ENCODE data around the gene NMB. TPM values are rescaled to one million over a fixed set of nuclear protein-coding genes. Genes with fewer than 3 reads are reported as not detected.

The NMB gene
- total and polyA plus RNA-seq, 2 experiments from 2014 or later = 18.1 to 22.0 TPM

DNA sequence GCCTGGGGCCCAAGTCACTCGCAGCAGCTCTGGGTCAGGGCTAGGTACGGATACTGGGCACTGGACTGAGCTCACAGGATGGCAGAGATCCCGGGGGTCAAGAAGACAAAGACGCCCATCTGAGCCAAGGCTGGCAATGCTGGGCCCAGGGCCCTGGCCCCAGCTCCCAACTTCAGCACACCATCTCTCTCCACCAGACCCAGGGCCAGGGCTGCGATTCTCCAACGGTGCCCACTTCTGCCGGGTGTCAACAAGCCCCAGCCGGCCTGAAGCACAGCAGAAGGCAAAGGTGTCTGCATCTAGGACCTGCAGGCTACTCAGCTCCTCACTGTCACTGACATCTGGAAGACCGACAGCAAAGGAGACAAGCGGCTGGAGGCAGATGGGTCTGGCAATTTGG, 12.5 kb downstream of the NMB start:
- Mint-ChIP-seq H3K4me3 (no peak overlapping the region), H3K27ac (no peak overlapping the region), H3K27me3 (ENCODE audit: insufficient read depth, low read depth, poor library complexity) (no peaks in the 10 kb centered on the region), H3K9me3 (no peaks in the 10 kb centered on the region), H3K4me1 (no peaks in the 10 kb centered on the region), H3K36me3 (ENCODE audit: low read depth) (peaks cover 81% of the 10 kb centered on the region)
- 0 out of 2 replicates have a peak, but pooled peaks cover 7% of the 10 kb centered on the region for H4K20me1 ChIP-seq (replicated peaks; ENCODE audit: insufficient read depth)
- no peaks in the 10 kb centered on the region for H3K4me1 ChIP-seq (ENCODE audit: insufficient read depth)
- H3K9me2 ChIP-seq (ENCODE audit: insufficient read depth) = no peaks in the 10 kb centered on the region
- no peaks in the 10 kb centered on the region for H3K27me3 ChIP-seq (ENCODE audit: insufficient read depth)
- no peak overlapping the region for H2AFZ ChIP-seq
- no peak overlapping the region for H3K4me2 ChIP-seq
- H3K36me3 ChIP-seq (ENCODE audit: insufficient read depth) = peaks cover 45% of the 10 kb centered on the region
- ATAC-seq (no peak), DNase-seq (ENCODE audit: low spot score) (no peak)
- H3K4me3 ChIP-seq = no peak overlapping the region
- no peak for TF ChIP-seq ZNF114 (CRISPR knock-in tag; IDR thresholded peaks at IDR 0.05)
- TF ChIP-seq STAT1 (IDR thresholded peaks at IDR 0.05; ENCODE audit: unreplicated experiment) = no peak
- no peak for TF ChIP-seq POLR2AphosphoS5 (IDR thresholded peaks at IDR 0.05; ENCODE audit: low read depth)
- TF ChIP-seq EZH2phosphoT487 (IDR thresholded peaks at IDR 0.05; ENCODE audit: unreplicated experiment) = no peak
- TF ChIP-seq, protein P1, sequence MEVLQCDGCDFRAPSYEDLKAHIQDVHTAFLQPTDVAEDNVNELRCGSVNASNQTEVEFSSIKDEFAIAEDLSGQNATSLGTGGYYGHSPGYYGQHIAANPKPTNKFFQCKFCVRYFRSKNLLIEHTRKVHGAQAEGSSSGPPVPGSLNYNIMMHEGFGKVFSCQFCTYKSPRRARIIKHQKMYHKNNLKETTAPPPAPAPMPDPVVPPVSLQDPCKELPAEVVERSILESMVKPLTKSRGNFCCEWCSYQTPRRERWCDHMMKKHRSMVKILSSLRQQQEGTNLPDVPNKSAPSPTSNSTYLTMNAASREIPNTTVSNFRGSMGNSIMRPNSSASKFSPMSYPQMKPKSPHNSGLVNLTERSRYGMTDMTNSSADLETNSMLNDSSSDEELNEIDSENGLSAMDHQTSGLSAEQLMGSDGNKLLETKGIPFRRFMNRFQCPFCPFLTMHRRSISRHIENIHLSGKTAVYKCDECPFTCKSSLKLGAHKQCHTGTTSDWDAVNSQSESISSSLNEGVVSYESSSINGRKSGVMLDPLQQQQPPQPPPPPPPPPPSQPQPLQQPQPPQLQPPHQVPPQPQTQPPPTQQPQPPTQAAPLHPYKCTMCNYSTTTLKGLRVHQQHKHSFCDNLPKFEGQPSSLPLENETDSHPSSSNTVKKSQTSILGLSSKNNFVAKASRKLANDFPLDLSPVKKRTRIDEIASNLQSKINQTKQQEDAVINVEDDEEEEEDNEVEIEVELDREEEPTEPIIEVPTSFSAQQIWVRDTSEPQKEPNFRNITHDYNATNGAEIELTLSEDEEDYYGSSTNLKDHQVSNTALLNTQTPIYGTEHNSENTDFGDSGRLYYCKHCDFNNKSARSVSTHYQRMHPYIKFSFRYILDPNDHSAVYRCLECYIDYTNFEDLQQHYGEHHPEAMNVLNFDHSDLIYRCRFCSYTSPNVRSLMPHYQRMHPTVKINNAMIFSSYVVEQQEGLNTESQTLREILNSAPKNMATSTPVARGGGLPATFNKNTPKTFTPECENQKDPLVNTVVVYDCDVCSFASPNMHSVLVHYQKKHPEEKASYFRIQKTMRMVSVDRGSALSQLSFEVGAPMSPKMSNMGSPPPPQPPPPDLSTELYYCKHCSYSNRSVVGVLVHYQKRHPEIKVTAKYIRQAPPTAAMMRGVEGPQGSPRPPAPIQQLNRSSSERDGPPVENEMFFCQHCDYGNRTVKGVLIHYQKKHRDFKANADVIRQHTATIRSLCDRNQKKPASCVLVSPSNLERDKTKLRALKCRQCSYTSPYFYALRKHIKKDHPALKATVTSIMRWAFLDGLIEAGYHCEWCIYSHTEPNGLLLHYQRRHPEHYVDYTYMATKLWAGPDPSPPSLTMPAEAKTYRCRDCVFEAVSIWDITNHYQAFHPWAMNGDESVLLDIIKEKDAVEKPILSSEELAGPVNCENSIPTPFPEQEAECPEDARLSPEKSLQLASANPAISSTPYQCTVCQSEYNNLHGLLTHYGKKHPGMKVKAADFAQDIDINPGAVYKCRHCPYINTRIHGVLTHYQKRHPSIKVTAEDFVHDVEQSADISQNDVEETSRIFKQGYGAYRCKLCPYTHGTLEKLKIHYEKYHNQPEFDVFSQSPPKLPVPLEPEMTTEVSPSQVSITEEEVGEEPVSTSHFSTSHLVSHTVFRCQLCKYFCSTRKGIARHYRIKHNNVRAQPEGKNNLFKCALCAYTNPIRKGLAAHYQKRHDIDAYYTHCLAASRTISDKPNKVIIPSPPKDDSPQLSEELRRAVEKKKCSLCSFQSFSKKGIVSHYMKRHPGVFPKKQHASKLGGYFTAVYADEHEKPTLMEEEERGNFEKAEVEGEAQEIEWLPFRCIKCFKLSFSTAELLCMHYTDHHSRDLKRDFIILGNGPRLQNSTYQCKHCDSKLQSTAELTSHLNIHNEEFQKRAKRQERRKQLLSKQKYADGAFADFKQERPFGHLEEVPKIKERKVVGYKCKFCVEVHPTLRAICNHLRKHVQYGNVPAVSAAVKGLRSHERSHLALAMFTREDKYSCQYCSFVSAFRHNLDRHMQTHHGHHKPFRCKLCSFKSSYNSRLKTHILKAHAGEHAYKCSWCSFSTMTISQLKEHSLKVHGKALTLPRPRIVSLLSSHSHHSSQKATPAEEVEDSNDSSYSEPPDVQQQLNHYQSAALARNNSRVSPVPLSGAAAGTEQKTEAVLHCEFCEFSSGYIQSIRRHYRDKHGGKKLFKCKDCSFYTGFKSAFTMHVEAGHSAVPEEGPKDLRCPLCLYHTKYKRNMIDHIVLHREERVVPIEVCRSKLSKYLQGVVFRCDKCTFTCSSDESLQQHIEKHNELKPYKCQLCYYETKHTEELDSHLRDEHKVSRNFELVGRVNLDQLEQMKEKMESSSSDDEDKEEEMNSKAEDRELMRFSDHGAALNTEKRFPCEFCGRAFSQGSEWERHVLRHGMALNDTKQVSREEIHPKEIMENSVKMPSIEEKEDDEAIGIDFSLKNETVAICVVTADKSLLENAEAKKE (CRISPR knock-in tag; IDR thresholded peaks at IDR 0.05) = no peak
- no peak for TF ChIP-seq CREB1 (CRISPR knock-in tag; IDR thresholded peaks at IDR 0.05; ENCODE audit: low read depth)
- TF ChIP-seq, protein P2, sequence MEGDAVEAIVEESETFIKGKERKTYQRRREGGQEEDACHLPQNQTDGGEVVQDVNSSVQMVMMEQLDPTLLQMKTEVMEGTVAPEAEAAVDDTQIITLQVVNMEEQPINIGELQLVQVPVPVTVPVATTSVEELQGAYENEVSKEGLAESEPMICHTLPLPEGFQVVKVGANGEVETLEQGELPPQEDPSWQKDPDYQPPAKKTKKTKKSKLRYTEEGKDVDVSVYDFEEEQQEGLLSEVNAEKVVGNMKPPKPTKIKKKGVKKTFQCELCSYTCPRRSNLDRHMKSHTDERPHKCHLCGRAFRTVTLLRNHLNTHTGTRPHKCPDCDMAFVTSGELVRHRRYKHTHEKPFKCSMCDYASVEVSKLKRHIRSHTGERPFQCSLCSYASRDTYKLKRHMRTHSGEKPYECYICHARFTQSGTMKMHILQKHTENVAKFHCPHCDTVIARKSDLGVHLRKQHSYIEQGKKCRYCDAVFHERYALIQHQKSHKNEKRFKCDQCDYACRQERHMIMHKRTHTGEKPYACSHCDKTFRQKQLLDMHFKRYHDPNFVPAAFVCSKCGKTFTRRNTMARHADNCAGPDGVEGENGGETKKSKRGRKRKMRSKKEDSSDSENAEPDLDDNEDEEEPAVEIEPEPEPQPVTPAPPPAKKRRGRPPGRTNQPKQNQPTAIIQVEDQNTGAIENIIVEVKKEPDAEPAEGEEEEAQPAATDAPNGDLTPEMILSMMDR (conservative IDR thresholded peaks at IDR 0.05; ENCODE audit: low read depth in 2 of 2) = no peak
- TF ChIP-seq, protein P3, sequence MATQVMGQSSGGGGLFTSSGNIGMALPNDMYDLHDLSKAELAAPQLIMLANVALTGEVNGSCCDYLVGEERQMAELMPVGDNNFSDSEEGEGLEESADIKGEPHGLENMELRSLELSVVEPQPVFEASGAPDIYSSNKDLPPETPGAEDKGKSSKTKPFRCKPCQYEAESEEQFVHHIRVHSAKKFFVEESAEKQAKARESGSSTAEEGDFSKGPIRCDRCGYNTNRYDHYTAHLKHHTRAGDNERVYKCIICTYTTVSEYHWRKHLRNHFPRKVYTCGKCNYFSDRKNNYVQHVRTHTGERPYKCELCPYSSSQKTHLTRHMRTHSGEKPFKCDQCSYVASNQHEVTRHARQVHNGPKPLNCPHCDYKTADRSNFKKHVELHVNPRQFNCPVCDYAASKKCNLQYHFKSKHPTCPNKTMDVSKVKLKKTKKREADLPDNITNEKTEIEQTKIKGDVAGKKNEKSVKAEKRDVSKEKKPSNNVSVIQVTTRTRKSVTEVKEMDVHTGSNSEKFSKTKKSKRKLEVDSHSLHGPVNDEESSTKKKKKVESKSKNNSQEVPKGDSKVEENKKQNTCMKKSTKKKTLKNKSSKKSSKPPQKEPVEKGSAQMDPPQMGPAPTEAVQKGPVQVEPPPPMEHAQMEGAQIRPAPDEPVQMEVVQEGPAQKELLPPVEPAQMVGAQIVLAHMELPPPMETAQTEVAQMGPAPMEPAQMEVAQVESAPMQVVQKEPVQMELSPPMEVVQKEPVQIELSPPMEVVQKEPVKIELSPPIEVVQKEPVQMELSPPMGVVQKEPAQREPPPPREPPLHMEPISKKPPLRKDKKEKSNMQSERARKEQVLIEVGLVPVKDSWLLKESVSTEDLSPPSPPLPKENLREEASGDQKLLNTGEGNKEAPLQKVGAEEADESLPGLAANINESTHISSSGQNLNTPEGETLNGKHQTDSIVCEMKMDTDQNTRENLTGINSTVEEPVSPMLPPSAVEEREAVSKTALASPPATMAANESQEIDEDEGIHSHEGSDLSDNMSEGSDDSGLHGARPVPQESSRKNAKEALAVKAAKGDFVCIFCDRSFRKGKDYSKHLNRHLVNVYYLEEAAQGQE (IDR thresholded peaks at IDR 0.05; ENCODE audit: unreplicated experiment) = no peak
- no peak for TF ChIP-seq NANOG (IDR thresholded peaks at IDR 0.05; ENCODE audit: borderline replicate concordance)
- no peak for TF ChIP-seq EZH2 (IDR thresholded peaks at IDR 0.05; ENCODE audit: low read depth, unreplicated experiment)
- TF ChIP-seq JUNB (IDR thresholded peaks at IDR 0.05; ENCODE audit: unreplicated experiment) = no peak
- TF ChIP-seq ZNF331 (CRISPR knock-in tag; IDR thresholded peaks at IDR 0.05; ENCODE audit: low read depth) = no peak
- TF ChIP-seq, protein P4, sequence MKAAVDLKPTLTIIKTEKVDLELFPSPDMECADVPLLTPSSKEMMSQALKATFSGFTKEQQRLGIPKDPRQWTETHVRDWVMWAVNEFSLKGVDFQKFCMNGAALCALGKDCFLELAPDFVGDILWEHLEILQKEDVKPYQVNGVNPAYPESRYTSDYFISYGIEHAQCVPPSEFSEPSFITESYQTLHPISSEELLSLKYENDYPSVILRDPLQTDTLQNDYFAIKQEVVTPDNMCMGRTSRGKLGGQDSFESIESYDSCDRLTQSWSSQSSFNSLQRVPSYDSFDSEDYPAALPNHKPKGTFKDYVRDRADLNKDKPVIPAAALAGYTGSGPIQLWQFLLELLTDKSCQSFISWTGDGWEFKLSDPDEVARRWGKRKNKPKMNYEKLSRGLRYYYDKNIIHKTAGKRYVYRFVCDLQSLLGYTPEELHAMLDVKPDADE (IDR thresholded peaks at IDR 0.05) = no peak
- H3K27ac ChIP-seq (ENCODE audit: low read depth) = no peak overlapping the region
- no peaks in the 10 kb centered on the region for H3K79me2 ChIP-seq (replicated peaks; ENCODE audit: insufficient read depth)
- 0 out of 2 replicates have a peak, but pooled peaks cover 2% of the 10 kb centered on the region for H3F3A ChIP-seq (replicated peaks; ENCODE audit: low read depth)
